ENCODE measurements around the gene MLLT3.

DNA sequence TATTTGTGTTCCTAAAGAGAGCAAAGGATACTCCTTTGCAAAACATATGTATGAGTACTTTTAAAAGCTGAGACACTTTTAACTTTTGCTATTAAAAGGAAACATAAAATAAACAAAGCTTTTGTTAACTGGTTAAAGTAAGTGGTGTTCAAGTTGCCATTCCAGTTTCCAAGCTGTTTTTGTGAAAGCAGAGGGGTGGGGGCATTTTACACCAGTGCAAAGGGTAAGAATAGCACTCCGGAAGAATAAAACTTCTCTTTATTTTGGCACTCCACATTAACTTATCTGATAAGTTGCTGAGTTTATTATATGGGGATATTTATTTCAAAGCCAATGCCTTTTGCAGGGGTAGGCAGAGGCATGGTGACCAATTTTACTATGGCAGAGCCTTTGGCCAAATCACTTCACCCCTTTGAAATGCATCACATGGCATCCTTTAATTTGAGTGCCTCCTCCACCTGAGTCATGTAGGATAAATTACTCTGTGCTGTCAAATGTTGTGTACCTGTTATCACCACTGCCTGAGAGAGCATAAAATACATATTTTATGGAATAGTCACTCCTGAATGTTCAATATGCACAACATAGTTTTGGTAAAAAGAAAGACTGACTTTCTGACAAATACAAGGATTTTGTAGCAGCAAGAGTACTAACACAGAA, 62.9 kb downstream of the MLLT3 start:
- TF ChIP-seq EZH2 (IDR thresholded peaks at IDR 0.05; ENCODE audit: insufficient read depth, poor library complexity, severe bottlenecking) (no peak), EZH2phosphoT487 (IDR thresholded peaks at IDR 0.05; ENCODE audit: insufficient read depth, low read depth) (no peak)

All from GM23248 (cell line).